ENCODE data around the gene HELZ2.

Gene HELZ2

GRCh38 chr20:63552481-63553249, 21.4 kb downstream of the HELZ2 start:
- DNase-seq (ENCODE audit: low read depth), result peak; percentile 17

- DNase-seq (ENCODE audit: low read depth), result no peak
Observed at GRCh38 chr20:63551068-63551467, 23.0 kb downstream of the HELZ2 start.

- no peak for DNase-seq (ENCODE audit: low read depth)
Observed at GRCh38 chr20:63549679-63550282, 24.3 kb downstream of the HELZ2 start.

- DNase-seq (ENCODE audit: low read depth), result no peak
Observed at GRCh38 chr20:63549019-63549418, 25.0 kb downstream of the HELZ2 start.

GRCh38 chr20:63548542-63548941, 25.5 kb downstream of the HELZ2 start:
- DNase-seq (ENCODE audit: low read depth), result no peak

GRCh38 chr20:63547725-63548480, 26.1 kb downstream of the HELZ2 start, which contains the start of gene SRMS:
Gene SRMS (minus strand): TSS chr20:63547749. CDS start chr20:63547463, 286 bp downstream.
- DNase-seq (ENCODE audit: low read depth), result no peak

GRCh38 chr20:63546956-63547724, 26.9 kb downstream of the HELZ2 start:
- DNase-seq (ENCODE audit: low read depth), result no peak

- no peak for DNase-seq (ENCODE audit: low read depth)
Observed at GRCh38 chr20:63546256-63546955, 27.6 kb downstream of the HELZ2 start.

- no peak for DNase-seq (ENCODE audit: low read depth)
Observed at GRCh38 chr20:63545814-63546213, 28.2 kb downstream of the HELZ2 start.

GRCh38 chr20:63544958-63545516, 29.0 kb downstream of the HELZ2 start:
- DNase-seq (ENCODE audit: low read depth), result no peak

- no peak for DNase-seq (ENCODE audit: low read depth)
Observed at GRCh38 chr20:63544241-63544957, 29.6 kb downstream of the HELZ2 start.

- no peak for DNase-seq (ENCODE audit: low read depth)
Observed at GRCh38 chr20:63543733-63544132, 30.3 kb downstream of the HELZ2 start.

GRCh38 chr20:63543131-63543530, 30.9 kb downstream of the HELZ2 start:
- DNase-seq (ENCODE audit: low read depth), result no peak

- no peak for DNase-seq (ENCODE audit: low read depth)
Observed at GRCh38 chr20:63542696-63543095, 31.3 kb downstream of the HELZ2 start.

GRCh38 chr20:63542031-63542559, 31.9 kb downstream of the HELZ2 start:
- no peak for DNase-seq (ENCODE audit: low read depth)

GRCh38 chr20:63541371-63541770, 32.7 kb downstream of the HELZ2 start:
- no peak for DNase-seq (ENCODE audit: low read depth)

- no peak for DNase-seq (ENCODE audit: low read depth)
Observed at GRCh38 chr20:63540417-63541186, 33.4 kb downstream of the HELZ2 start.

- no peak for DNase-seq (ENCODE audit: low read depth)
Observed at GRCh38 chr20:63539441-63540370, 34.3 kb downstream of the HELZ2 start.
